Activated CD4-positive, alpha-beta T cell treated with anti-CD3 and anti-CD28 coated beads for 1 hour (primary cell): ENCODE data around the gene PCDHA9.
"Not testable (repeated sequence)": the region's sequence is repeated elsewhere in the genome, so short reads cannot be mapped to it uniquely, and the experiment has no call there.

Experiments
- DNase-seq: peaks from one replicate; pipeline ENCODE4 v3.0.0-alpha.2; 2020

PCDHA9 gene

GRCh38 chr5:140835622-140836510 lies 12.3 kb upstream of the PCDHA9 start:
- DNase-seq: no peak

- no peak for DNase-seq
These were observed 6.9 kb upstream of the PCDHA9 start, which contains the start of gene PCDHA8 for GRCh38 chr5:140840978-140841962. Gene PCDHA8 (plus strand): TSS chr5:140841187. CDS start chr5:140841322, 135 bp downstream.

GRCh38 chr5:140842798-140843733 lies 5.1 kb upstream of the PCDHA9 start:
- DNase-seq: no peak

- not testable (repeated sequence) for DNase-seq
These were observed 1.9 kb downstream of the PCDHA9 start for GRCh38 chr5:140849831-140850634.

GRCh38 chr5:140855772-140856674 lies 7.8 kb downstream of the PCDHA9 start, which contains the start of gene PCDHA10:
Gene PCDHA10 (plus strand): TSS chr5:140855897. CDS start chr5:140856049, 152 bp downstream.
- DNase-seq: no peak

- no peak for DNase-seq
These were observed 9.2 kb downstream of the PCDHA9 start for GRCh38 chr5:140857177-140857986.

GRCh38 chr5:140857987-140858240 lies 9.7 kb downstream of the PCDHA9 start:
- no peak for DNase-seq

GRCh38 chr5:140862441-140863295 lies 14.5 kb downstream of the PCDHA9 start:
- DNase-seq: no peak

- DNase-seq: no peak
These were observed 20.8 kb downstream of the PCDHA9 start, which contains the start of gene PCDHA11 for GRCh38 chr5:140868721-140869554. Gene PCDHA11 (plus strand): TSS chr5:140868957. CDS start chr5:140869104, 147 bp downstream.

GRCh38 chr5:140869555-140869886 lies 21.3 kb downstream of the PCDHA9 start:
- no peak for DNase-seq

GRCh38 chr5:140870221-140871201 lies 22.3 kb downstream of the PCDHA9 start:
- no peak for DNase-seq

- DNase-seq: no peak
These were observed 27.2 kb downstream of the PCDHA9 start, which contains the start of gene PCDHA12 for GRCh38 chr5:140875085-140876065. Gene PCDHA12 (plus strand): TSS chr5:140875308. CDS start chr5:140875473, 165 bp downstream.

- not testable (repeated sequence) for DNase-seq
These were observed 28.5 kb downstream of the PCDHA9 start for GRCh38 chr5:140876541-140877261.

- no peak for DNase-seq
These were observed 29.0 kb downstream of the PCDHA9 start for GRCh38 chr5:140877262-140877581.
